HepG2 (cell line): ENCODE measurements around the gene RASGRF1. TPM values are rescaled to one million over a fixed set of nuclear protein-coding genes. Genes with fewer than 3 reads are reported as not detected.

Experiments
- ARID3A ChIP-seq: IDR thresholded peaks from 2 replicates; pipeline ENCODE4 v1.6.1; 2012; ENCODE audit warnings: low read depth, low read length, improper control_type of control experiment
- ATF6 ChIP-seq: sonication (generic); formaldehyde crosslinking; conservative IDR thresholded peaks from 2 replicates; pipeline ENCODE4 v1.4.0; 2020; ENCODE audit warnings: missing genetic modification reagents
- EED ChIP-seq: sonication (generic); formaldehyde crosslinking; IDR thresholded peaks from 2 replicates; pipeline ENCODE4 v1.5.0; 2020; ENCODE audit warnings: mild to moderate bottlenecking, missing genetic modification reagents
- FOXK1 ChIP-seq: sonication (generic); formaldehyde crosslinking; IDR thresholded peaks from 2 replicates; pipeline ENCODE4 v1.4.0; 2020; ENCODE audit warnings: low read depth, missing genetic modification reagents, borderline replicate concordance
- HIC2 ChIP-seq: sonication (generic); formaldehyde crosslinking; IDR thresholded peaks from 2 replicates; pipeline ENCODE4 v1.9.0; 2022; ENCODE audit warnings: low read depth, missing genetic modification reagents
- KAT8 ChIP-seq: IDR thresholded peaks from 2 replicates; pipeline ENCODE4 v1.6.1; 2016; ENCODE audit warnings: missing genetic modification reagents, missing compliant biosample characterization
- KLF12 ChIP-seq: sonication (generic); formaldehyde crosslinking; IDR thresholded peaks from 2 replicates; pipeline ENCODE4 v1.4.0; 2020; ENCODE audit warnings: missing genetic modification reagents, borderline replicate concordance
- KMT2B ChIP-seq: IDR thresholded peaks from 2 replicates; pipeline ENCODE4 v1.6.1; 2016; ENCODE audit warnings: missing genetic modification reagents, missing compliant biosample characterization
- RAD21 ChIP-seq: fragments of 450-650 bp; formaldehyde crosslinking; IDR thresholded peaks from 2 replicates; pipeline ENCODE4 v1.5.0; 2020; ENCODE audit warnings: mild to moderate bottlenecking
- RFX1 ChIP-seq: fragments of 450-650 bp; IDR thresholded peaks from 2 replicates; pipeline ENCODE4 v1.6.1; 2017
- SNRNP70 ChIP-seq: fragments of 200-400 bp; formaldehyde crosslinking; IDR thresholded peaks from 2 replicates; pipeline ENCODE4 v1.6.1; 2017; ENCODE audit warnings: mild to moderate bottlenecking, low read depth, low read length, moderate library complexity
- SP5 ChIP-seq: IDR thresholded peaks from 2 replicates; pipeline ENCODE4 v1.6.1; 2016; ENCODE audit warnings: low read depth, borderline replicate concordance
- SRSF1 ChIP-seq: fragments of 200-400 bp; formaldehyde crosslinking; optimal IDR thresholded peaks from 2 replicates; pipeline ENCODE3; 2017; ENCODE audit warnings: mild to moderate bottlenecking, low read depth, low read length, moderate library complexity
- SRSF4 ChIP-seq: fragments of 200-400 bp; formaldehyde crosslinking; IDR thresholded peaks from one replicate; pipeline ENCODE4 v1.6.1; 2018; ENCODE audit warnings: mild to moderate bottlenecking, low read depth, low read length, moderate library complexity; ENCODE audit not compliant: poor library complexity, severe bottlenecking
- ZBTB34 ChIP-seq: sonication (generic); formaldehyde crosslinking; IDR thresholded peaks from 2 replicates; pipeline ENCODE4 v1.8.0; 2022; ENCODE audit warnings: mild to moderate bottlenecking, missing genetic modification reagents
- ZNF17 ChIP-seq: sonication (generic); formaldehyde crosslinking; IDR thresholded peaks from 2 replicates; pipeline ENCODE4 v1.5.0; 2020; ENCODE audit warnings: mild to moderate bottlenecking, missing genetic modification reagents
- ZNF230 ChIP-seq: sonication (generic); formaldehyde crosslinking; IDR thresholded peaks from 2 replicates; pipeline ENCODE4 v1.4.0; 2020; ENCODE audit warnings: mild to moderate bottlenecking, missing genetic modification reagents
- ZNF331 ChIP-seq: sonication (generic); formaldehyde crosslinking; IDR thresholded peaks from 2 replicates; pipeline ENCODE4 v1.4.0; 2020; ENCODE audit warnings: missing genetic modification reagents
- ZNF580 ChIP-seq: IDR thresholded peaks from 2 replicates; pipeline ENCODE4 v1.6.1; 2016; ENCODE audit warnings: low read depth, borderline replicate concordance
- ZNF691 ChIP-seq: sonication (generic); formaldehyde crosslinking; IDR thresholded peaks from 2 replicates; pipeline ENCODE4 v1.4.0; 2020; ENCODE audit warnings: missing genetic modification reagents, low read depth, mild to moderate bottlenecking, borderline replicate concordance
- ZNF720 ChIP-seq: sonication (generic); formaldehyde crosslinking; IDR thresholded peaks from 2 replicates; pipeline ENCODE4 v1.4.0; 2020; ENCODE audit warnings: missing genetic modification reagents
- ZNF737 ChIP-seq: sonication (generic); formaldehyde crosslinking; IDR thresholded peaks from 2 replicates; pipeline ENCODE4 v1.5.0; 2020; ENCODE audit warnings: missing genetic modification reagents, mild to moderate bottlenecking, borderline replicate concordance
- ZSCAN25 ChIP-seq: sonication (generic); formaldehyde crosslinking; IDR thresholded peaks from 2 replicates; pipeline ENCODE4 v1.8.0; 2022; ENCODE audit warnings: mild to moderate bottlenecking, missing genetic modification reagents
- polyA plus RNA-seq, 8 experiments: library from polyadenylated mRNA; depleted of rRNA in 3 of 8; stranded (reverse) in 7 of 8; unstranded in 1 of 8; fragments of >200 nt; fragmentation: Illumina TruSeq in 4 of 8; extraction: Trizol in 4 of 8; gene quantifications; 2 replicates each; pipeline versions ENCODE4 v1.2.1 to v1.2.3, GENCODE V29; 2011 to 2016; ENCODE audit warnings: low read depth in 4 of 8, missing spikeins in 1 of 8, mixed read lengths in 1 of 8; ENCODE audit not compliant: insufficient read depth in 1 of 8
- total RNA-seq, 5 experiments: library from RNA; depleted of rRNA; stranded (reverse); fragments of >200 nt; fragmentation: Illumina TruSeq; extraction: Trizol; gene quantifications; 2 replicates each; pipeline ENCODE4 v1.2.3, GENCODE V29; 2016; ENCODE audit warnings: low read depth in 1 of 5

The RASGRF1 gene
- total and polyA plus RNA-seq, 2 of the 13 experiments (the other 11 are each of a cell fraction or from before 2014, with no cell fraction given): 0.55 to 3.0 TPM

GRCh38 chr15:78996894-78997275 lies 93.7 kb downstream of the RASGRF1 start (continued):
- no peak for TF ChIP-seq ZBTB34 (CRISPR knock-in tag)
- TF ChIP-seq ZNF691 (CRISPR knock-in tag): no peak
- peak; percentile 29; the same call in 1 of the 2 replicates for TF ChIP-seq KMT2B (CRISPR knock-in tag)
- no peak for TF ChIP-seq ZNF580 (CRISPR knock-in tag)
- peak; percentile 63; the same call in 1 of the 2 replicates for TF ChIP-seq FOXK1
- no peak for TF ChIP-seq RFX1
- TF ChIP-seq SP5 (CRISPR knock-in tag): 0 out of 2 replicates have a peak, but pooled peaks have one; percentile 15
- TF ChIP-seq ZNF230 (CRISPR knock-in tag): no peak
- peak; percentile 66; the same call in 1 of the 2 replicates for TF ChIP-seq ZNF331 (CRISPR knock-in tag)
- no peak for TF ChIP-seq ARID3A
- no peak for TF ChIP-seq KLF12 (CRISPR knock-in tag)
- TF ChIP-seq ZSCAN25 (CRISPR knock-in tag): no peak
- peak; percentile 54; the same call in 1 of the 2 replicates for TF ChIP-seq KAT8 (CRISPR knock-in tag)
- no peak for TF ChIP-seq ZNF737 (CRISPR knock-in tag)
- TF ChIP-seq HIC2 (CRISPR knock-in tag): peak; percentile 90
- no peak for TF ChIP-seq EED (CRISPR knock-in tag)
- TF ChIP-seq SRSF1: no peak
- no peak for TF ChIP-seq ZNF17 (CRISPR knock-in tag)
- no peak for TF ChIP-seq SNRNP70
- TF ChIP-seq ZNF720 (CRISPR knock-in tag): no peak
- no peak for TF ChIP-seq RAD21 (CRISPR knock-in tag)
- TF ChIP-seq SRSF4: no peak
- no peak for TF ChIP-seq ATF6
